ENCODE measurements around the gene MTMR4.

DNA sequence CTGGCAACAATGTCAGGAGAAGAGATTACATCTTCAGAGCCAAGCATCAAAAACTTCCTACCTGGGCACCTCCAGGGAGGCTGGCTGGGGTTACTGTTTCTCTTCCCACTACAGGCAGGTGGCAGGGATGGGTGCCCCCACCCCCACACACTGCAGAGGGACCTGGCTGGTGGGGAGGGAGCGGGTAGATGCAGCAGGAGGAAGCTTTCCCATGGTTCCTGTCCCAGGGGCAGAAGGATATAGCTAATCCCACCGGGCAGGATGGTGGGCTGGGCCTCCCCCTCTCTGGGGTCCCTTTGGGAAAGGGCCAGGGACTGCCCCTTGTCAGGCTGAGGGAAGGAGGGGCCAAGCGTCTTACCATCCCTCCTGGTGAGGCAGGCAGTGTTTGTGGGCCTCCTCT, 16.7 kb upstream of the MTMR4 start:
- TF ChIP-seq, protein P1, sequence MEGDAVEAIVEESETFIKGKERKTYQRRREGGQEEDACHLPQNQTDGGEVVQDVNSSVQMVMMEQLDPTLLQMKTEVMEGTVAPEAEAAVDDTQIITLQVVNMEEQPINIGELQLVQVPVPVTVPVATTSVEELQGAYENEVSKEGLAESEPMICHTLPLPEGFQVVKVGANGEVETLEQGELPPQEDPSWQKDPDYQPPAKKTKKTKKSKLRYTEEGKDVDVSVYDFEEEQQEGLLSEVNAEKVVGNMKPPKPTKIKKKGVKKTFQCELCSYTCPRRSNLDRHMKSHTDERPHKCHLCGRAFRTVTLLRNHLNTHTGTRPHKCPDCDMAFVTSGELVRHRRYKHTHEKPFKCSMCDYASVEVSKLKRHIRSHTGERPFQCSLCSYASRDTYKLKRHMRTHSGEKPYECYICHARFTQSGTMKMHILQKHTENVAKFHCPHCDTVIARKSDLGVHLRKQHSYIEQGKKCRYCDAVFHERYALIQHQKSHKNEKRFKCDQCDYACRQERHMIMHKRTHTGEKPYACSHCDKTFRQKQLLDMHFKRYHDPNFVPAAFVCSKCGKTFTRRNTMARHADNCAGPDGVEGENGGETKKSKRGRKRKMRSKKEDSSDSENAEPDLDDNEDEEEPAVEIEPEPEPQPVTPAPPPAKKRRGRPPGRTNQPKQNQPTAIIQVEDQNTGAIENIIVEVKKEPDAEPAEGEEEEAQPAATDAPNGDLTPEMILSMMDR (IDR thresholded peaks at IDR 0.05) = no peak
- TF ChIP-seq POLR2A (IDR thresholded peaks at IDR 0.05) = no peak
- no peak for TF ChIP-seq POLR2AphosphoS5 (IDR thresholded peaks at IDR 0.05)

Measured in breast epithelium (tissue), 3 donors.